Activated T-cell treated with anti-CD3 and anti-CD28 coated beads, Interleukin-2, amount 50 U/mL, for 4 hours (primary cell): Measurements from ENCODE around the gene CLCF1. TPM values are rescaled to one million over a fixed set of nuclear protein-coding genes. Genes with fewer than 3 reads are reported as not detected.
"Not testable (repeated sequence)": the region's sequence is repeated elsewhere in the genome, so short reads cannot be mapped to it uniquely, and the experiment has no call there.

Experiments used
- ATAC-seq, 2 donors: fragments of 200-7000 bp; cut with Tn5 transposase; one replicate each; pipeline ENCODE4 v1.10.0; 2021
- DNase-seq: peaks from one replicate; pipeline ENCODE4 v3.0.0-alpha.2; 2020
- H3K27me3 Mint-ChIP-seq: one replicate; pipeline ENCODE4 v1.8.0; 2021; ENCODE audit warnings: low read depth, mixed read lengths
- H3K36me3 Mint-ChIP-seq: one replicate; pipeline ENCODE4 v1.8.0; 2022; ENCODE audit warnings: mixed read lengths; ENCODE audit not compliant: insufficient read depth
- H3K4me1 Mint-ChIP-seq: one replicate; pipeline ENCODE4 v1.8.0; 2021; ENCODE audit warnings: low read depth, mixed read lengths
- H3K4me3 Mint-ChIP-seq: one replicate; pipeline ENCODE4 v1.8.0; 2021; ENCODE audit warnings: mild to moderate bottlenecking, moderate library complexity, mixed read lengths
- H3K9me3 Mint-ChIP-seq: one replicate; pipeline ENCODE4 v1.8.0; 2021; ENCODE audit warnings: mixed read lengths
- total RNA-seq, 3 donors: library from RNA; stranded (reverse); gene quantifications; one replicate each; pipeline ENCODE4 v1.2.1, GENCODE V29; 2021

The CLCF1 gene
- total RNA-seq, 3 donors from 2014 or later: 0.56 to 1.5 (median 1.4) TPM

DNA sequence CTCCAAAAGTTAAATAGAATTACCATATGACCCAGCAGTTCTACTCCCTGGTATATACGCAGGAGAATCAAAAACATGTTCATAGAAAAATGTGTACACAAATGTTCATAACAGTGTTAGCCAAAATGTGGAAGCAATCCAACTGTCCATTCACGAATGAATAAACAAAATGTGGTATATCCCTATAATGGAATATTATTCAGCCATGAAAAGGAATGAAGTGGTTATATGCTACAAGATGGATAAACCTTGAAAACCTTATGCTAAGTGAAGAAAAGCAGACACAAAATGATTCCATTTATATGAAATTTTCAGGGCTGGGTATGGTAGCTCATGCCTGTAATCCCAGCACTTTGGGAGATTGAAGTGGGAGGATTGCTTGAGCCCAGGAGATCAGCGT lies 36.1 kb downstream of the CLCF1 start:
- Mint-ChIP-seq H3K36me3 (no peaks in the 10 kb centered on the region), H3K27me3 (no peaks in the 10 kb centered on the region), H3K4me1 (no peaks in the 10 kb centered on the region), H3K9me3 (no peaks in the 10 kb centered on the region), H3K4me3 (no peak overlapping the region)
- ATAC-seq (no peak), DNase-seq (no peak)

GRCh38 chr11:67332081-67332691 lies 41.2 kb downstream of the CLCF1 start:
- ATAC-seq: no peak
- Mint-ChIP-seq H3K36me3 (no peaks in the 10 kb centered on the region), H3K4me1 (no peaks in the 10 kb centered on the region), H3K4me3 (no peak overlapping the region), H3K27me3 (no peaks in the 10 kb centered on the region), H3K9me3 (no peaks in the 10 kb centered on the region)
- no peak for DNase-seq

- peaks cover 2% of the 10 kb centered on the region for H3K4me1 Mint-ChIP-seq
- no peak overlapping the region for H3K4me3 Mint-ChIP-seq
- ATAC-seq (no peak), DNase-seq (no peak)
- H3K27me3 Mint-ChIP-seq: no peaks in the 10 kb centered on the region
- peaks cover 2% of the 10 kb centered on the region for H3K36me3 Mint-ChIP-seq
- H3K9me3 Mint-ChIP-seq: no peaks in the 10 kb centered on the region
Measured at GRCh38 chr11:67323526-67323925, 49.9 kb downstream of the CLCF1 start.

DNA sequence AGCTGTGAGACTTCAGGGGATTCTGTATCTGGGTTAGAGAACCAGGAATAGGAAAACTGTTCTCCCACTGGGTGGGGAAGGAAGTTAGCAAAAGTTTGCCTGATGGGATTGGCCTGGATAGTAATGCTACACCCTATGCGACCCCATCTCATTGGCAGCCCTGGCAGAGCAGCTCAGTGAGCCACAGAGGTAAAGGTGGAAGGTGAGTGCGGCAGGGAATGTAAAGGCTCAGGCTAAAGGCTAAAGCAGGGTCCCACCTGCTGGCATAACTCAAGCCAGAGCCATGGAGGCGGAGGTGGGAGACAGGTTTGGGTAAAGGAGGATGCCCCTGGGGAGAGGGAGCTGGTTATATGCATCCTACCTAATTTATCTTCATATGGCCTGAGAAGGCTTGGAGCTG lies 51.3 kb downstream of the CLCF1 start:
- ATAC-seq: no peak
- Mint-ChIP-seq H3K27me3 (no peaks in the 10 kb centered on the region), H3K4me1 (peaks cover 8% of the 10 kb centered on the region), H3K4me3 (no peak overlapping the region), H3K36me3 (peaks cover 2% of the 10 kb centered on the region), H3K9me3 (no peaks in the 10 kb centered on the region)
- DNase-seq: no peak

DNA sequence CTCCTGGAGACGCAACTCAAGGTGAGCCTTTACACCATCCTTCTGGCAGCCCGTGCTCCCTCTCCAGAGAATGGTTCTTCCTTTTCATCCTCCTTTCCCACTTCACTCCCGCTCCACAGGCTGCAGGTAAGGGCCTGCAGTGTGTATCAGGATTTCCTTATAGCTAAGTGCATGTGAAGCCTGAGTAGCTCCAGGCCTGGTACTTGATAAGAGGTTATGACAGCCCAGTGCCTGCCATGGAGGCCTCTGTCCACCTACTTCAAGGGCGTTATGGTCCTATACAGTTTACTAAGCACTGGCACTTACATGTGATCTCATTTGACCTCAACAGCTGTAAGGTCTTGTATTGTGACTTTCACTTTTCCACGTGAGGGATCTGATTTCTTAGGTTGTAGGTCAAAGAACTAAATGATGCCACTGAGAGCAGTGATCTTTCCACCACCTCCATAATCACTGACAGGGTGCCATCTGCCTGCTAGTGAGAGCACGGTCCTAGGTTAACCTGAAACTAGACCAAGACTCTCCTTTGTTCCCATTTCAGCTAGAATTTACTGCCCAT lies 52.0 kb downstream of the CLCF1 start:
- no peaks in the 10 kb centered on the region for H3K27me3 Mint-ChIP-seq
- H3K4me3 Mint-ChIP-seq: no peak overlapping the region
- H3K36me3 Mint-ChIP-seq: peaks cover 2% of the 10 kb centered on the region
- DNase-seq: no peak
- ATAC-seq: no peak
- H3K9me3 Mint-ChIP-seq: no peaks in the 10 kb centered on the region
- H3K4me1 Mint-ChIP-seq: peaks cover 10% of the 10 kb centered on the region

- DNase-seq (no peak), ATAC-seq (no peak)
- no peaks in the 10 kb centered on the region for H3K27me3 Mint-ChIP-seq
- H3K36me3 Mint-ChIP-seq: no peaks in the 10 kb centered on the region
- H3K4me3 Mint-ChIP-seq: no peak overlapping the region
- H3K9me3 Mint-ChIP-seq: no peaks in the 10 kb centered on the region
- H3K4me1 Mint-ChIP-seq: peaks cover 10% of the 10 kb centered on the region
Measured at GRCh38 chr11:67320691-67321090, 52.7 kb downstream of the CLCF1 start.

DNA sequence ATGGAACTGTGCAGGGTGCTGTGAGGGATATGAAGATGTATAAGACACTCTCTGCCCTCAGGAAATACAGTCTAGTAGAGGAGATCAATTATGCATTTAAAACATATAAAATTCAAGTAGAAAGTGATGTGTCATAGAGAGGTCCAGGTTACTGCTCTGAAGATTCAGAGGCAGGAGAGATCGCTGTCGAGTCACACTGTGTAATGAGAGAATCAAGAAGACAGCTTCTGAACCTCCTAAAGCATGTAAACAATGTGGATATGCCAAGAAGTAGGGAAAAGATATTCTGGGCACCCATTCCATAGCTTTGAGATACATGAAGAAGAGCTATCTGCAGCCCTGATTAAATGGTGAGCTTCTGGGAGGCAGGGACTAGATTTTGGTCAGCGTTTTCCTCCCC lies 53.4 kb downstream of the CLCF1 start:
- ATAC-seq: no peak
- Mint-ChIP-seq H3K27me3 (no peaks in the 10 kb centered on the region), H3K36me3 (no peaks in the 10 kb centered on the region), H3K4me1 (peaks cover 10% of the 10 kb centered on the region), H3K9me3 (no peaks in the 10 kb centered on the region), H3K4me3 (no peak overlapping the region)
- DNase-seq: no peak

DNA sequence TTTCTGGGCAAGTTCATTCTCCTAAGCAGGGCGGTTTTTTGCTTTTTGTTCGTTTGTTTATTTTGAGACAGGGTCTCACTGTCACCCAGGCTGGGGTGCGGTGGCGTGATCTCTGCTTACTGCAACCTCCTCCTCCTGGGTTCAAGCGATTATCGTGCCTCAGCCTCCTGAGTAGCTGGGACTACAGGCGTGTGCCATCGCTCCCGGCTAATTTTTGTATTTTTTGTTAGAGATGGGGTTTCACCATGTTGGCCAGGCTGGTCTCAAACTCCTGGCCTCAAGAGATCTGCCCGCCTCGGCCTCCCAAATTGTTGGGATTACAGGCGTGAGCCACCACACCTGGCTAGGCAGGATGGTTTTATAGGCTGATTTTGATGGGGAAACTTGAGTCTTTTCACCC lies 54.5 kb downstream of the CLCF1 start:
- H3K36me3 Mint-ChIP-seq, H3K9me3 Mint-ChIP-seq, ATAC-seq, H3K27me3 Mint-ChIP-seq, DNase-seq: not testable (repeated sequence)
- peak overlapping the region; percentile 91 for H3K4me3 Mint-ChIP-seq
- H3K4me1 Mint-ChIP-seq: peaks cover 14% of the 10 kb centered on the region

DNA sequence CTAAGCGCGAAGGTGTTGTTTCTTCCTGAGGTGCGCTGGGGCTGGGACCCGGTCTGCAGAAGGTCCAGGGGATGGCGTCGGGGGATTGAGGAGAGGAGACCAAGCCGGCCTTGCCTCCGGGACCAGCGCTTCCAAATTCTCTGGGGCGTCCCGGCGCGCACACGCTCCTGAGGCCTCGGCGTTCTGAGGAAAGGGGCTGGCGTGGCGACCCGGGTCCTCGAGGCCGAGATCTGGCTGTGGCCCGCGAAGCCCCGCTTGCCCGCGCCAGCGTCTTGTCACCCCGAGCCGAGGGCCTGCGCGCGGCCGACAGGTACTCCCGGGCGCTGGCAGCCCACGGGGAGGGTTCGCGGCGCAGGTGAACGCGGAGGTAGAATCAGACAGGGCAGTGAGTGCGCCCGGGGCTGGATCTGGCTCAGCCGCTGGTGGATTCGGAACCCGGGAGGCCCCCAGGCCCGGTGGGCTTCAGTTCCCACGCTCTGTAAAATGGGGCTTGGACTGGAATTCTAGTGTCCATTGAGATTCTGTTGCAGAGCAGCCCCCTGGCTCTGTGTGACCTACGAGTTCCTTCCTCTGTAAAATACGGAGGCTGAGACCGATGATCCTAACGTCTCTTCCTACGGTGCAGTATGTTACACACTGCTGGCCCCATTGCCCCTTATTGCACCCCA lies 55.4 kb downstream of the CLCF1 start:
- ATAC-seq (peak; percentile 17 to 26), DNase-seq (no peak)
- Mint-ChIP-seq H3K36me3 (no peaks in the 10 kb centered on the region), H3K27me3 (no peaks in the 10 kb centered on the region), H3K4me1 (peaks cover 22% of the 10 kb centered on the region), H3K9me3 (no peaks in the 10 kb centered on the region), H3K4me3 (peak overlapping the region; percentile 91)

DNA sequence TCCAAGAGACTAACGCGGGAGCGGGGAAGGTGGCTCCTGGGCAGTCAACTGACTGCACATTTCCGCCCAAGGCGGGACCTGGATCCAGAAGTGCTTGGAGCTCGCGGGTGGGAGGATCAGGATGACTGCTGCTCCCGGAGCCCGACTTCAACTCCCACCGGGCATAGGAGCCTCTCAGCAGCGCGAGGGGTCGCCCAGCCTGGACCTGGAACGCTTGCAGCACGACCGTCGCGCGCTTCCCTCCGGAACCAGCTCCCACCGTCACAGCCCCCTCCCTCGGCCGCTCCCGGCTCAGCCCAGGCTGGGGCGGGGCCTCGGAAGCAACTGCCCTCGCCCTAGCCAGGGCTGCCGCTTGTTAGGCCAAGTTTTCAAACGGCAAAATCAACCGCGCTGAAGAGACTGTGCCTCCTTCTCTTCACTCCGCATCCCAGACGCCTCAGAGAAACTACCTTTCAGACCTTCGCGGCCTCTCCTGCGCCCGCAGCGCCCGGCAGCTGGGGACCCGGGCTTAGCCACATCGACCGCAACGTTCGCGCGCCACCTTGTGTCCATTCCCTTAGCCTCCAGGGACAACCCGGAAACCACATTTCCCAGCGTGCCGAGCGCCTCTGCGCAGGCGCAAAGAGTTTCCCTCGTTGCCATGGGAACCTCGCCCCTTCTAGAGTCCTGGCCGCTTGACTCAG lies 56.1 kb downstream of the CLCF1 start:
- DNase-seq (peak; percentile 99), ATAC-seq (peak; percentile 85 to 90)
- peak overlapping the region; percentile 91 for H3K4me3 Mint-ChIP-seq
- no peaks in the 10 kb centered on the region for H3K36me3 Mint-ChIP-seq
- H3K4me1 Mint-ChIP-seq: peaks cover 29% of the 10 kb centered on the region
- no peaks in the 10 kb centered on the region for H3K27me3 Mint-ChIP-seq
- no peaks in the 10 kb centered on the region for H3K9me3 Mint-ChIP-seq

DNA sequence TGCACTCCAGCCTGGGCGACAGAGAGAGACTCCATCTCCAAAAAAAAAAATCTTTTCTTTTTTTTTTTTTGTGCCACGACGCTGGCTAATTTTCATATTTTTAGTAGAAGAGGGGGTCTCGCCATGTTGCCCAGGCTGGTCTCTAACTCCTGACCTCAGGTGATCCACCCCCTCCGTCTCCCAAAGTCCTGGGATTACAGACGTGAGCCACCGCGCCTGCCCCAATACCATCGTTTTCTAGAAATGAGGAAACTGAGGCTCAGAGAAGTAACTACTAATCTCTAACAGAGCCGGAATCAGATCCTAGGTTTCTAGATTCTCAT lies 56.6 kb downstream of the CLCF1 start:
- H3K4me1 Mint-ChIP-seq: peaks cover 34% of the 10 kb centered on the region

DNA sequence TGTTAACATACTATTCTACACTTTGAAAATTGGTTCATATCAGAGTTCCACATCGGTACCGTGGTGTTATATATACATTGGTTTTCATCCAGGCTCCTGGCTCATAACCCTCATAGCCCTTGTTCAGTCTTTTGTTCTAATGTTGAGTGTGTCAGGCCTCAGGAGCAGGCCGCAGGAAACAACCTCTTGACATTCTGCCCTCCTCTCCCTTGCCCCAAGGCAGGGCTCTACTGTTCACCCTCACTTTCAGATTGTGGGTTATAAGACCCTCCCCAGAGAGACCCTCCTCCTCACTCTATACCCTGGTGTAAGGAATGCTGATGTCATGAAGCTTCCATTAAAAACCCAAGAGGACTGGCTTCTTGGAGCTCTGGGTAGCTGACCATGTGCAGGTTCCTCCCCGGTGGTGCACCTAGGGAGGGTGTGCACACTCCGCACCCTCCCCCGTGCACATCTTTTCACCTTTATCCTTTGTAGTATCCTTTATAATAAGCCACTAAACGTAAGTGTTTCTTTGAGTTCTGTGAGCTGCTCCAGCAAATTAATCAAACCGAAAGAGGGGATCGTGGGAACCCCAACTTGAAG lies 58.0 kb downstream of the CLCF1 start:
- peak overlapping the region; percentile 58 for H3K4me3 Mint-ChIP-seq

More for the DNA sequence above, 56.6 kb downstream of the CLCF1 start:
- Mint-ChIP-seq H3K9me3 (no peaks in the 10 kb centered on the region), H3K4me3 (peak overlapping the region; percentile 91), H3K27me3 (no peaks in the 10 kb centered on the region), H3K36me3 (no peaks in the 10 kb centered on the region)
- DNase-seq (no peak), ATAC-seq (no peak)

DNA sequence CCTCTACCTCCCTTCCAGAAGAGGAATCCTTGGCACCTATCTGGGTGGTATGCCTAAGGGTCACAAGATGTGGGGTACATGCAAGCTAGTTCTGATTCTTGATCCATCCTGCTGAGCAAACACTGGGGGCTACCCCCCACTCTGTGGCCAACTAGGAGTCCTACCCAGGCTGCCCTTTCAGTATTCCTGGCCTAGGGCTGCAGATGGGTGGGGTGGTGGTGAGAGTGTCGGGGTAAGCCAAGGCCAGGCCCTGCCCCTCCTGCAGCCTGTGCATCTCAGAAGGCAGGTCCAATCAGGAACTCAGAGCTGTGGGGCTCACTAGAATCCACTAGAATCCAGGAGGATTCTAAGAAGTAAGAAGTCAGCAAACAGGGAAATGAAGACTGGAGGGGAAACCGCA lies 59.2 kb downstream of the CLCF1 start:
- H3K9me3 Mint-ChIP-seq: no peaks in the 10 kb centered on the region
- DNase-seq (no peak), ATAC-seq (no peak)
- H3K27me3 Mint-ChIP-seq: no peaks in the 10 kb centered on the region
- H3K4me1 Mint-ChIP-seq: peaks cover 42% of the 10 kb centered on the region
- no peaks in the 10 kb centered on the region for H3K36me3 Mint-ChIP-seq
- H3K4me3 Mint-ChIP-seq: no peak overlapping the region

More for the DNA sequence above, 58.0 kb downstream of the CLCF1 start:
- ATAC-seq (no peak), DNase-seq (no peak)
- Mint-ChIP-seq H3K4me1 (peaks cover 42% of the 10 kb centered on the region), H3K27me3 (no peaks in the 10 kb centered on the region), H3K9me3 (no peaks in the 10 kb centered on the region), H3K36me3 (no peaks in the 10 kb centered on the region)
